Calu3 (cell line): Measurements from ENCODE around the gene TNNI2. TPM values are rescaled to one million over a fixed set of nuclear protein-coding genes. Genes with fewer than 3 reads are reported as not detected.

Source experiments
- BruUV-seq: library from RNA; stranded (reverse); fragments of 400-500 nt; replicated peaks from 2 replicates; lab custom pipeline; 2021; lab: Mats Ljungman, UMichigan
- CTCF ChIA-PET: fragments of 300-600 bp; sonication (Branson Sonifier 250); formaldehyde crosslinking; loops from one replicate; lab custom pipeline; 2022; ENCODE audit warnings: antibody characterized with exemption; lab: Charles Lee
- DNase-seq: peaks from one replicate; pipeline ENCODE4 v3.0.0; 2022
- H3K27ac Mint-ChIP-seq: one replicate; pipeline ENCODE4 v1.8.0; 2022; ENCODE audit warnings: mixed read lengths; ENCODE audit not compliant: unreplicated experiment
- H3K27me3 Mint-ChIP-seq: one replicate; pipeline ENCODE4 v1.8.0; 2022; ENCODE audit warnings: mixed read lengths; ENCODE audit not compliant: unreplicated experiment
- H3K36me3 Mint-ChIP-seq: one replicate; pipeline ENCODE4 v1.8.0; 2022; ENCODE audit warnings: mild to moderate bottlenecking, moderate library complexity, mixed read lengths; ENCODE audit not compliant: insufficient read depth, unreplicated experiment
- H3K4me1 Mint-ChIP-seq: one replicate; pipeline ENCODE4 v1.8.0; 2022; ENCODE audit warnings: mild to moderate bottlenecking, low read depth, mixed read lengths; ENCODE audit not compliant: unreplicated experiment
- H3K4me3 Mint-ChIP-seq: one replicate; pipeline ENCODE4 v1.8.0; 2022; ENCODE audit warnings: mild to moderate bottlenecking, low read depth, moderate library complexity, mixed read lengths; ENCODE audit not compliant: unreplicated experiment
- H3K9me3 Mint-ChIP-seq: one replicate; pipeline ENCODE4 v1.8.0; 2022; ENCODE audit warnings: low read depth, mixed read lengths; ENCODE audit not compliant: unreplicated experiment
- CTCF ChIP-seq: fragments of 200-600 bp; IDR thresholded peaks from one replicate; pipeline ENCODE4 v1.8.0; 2022; ENCODE audit warnings: antibody characterized with exemption; ENCODE audit not compliant: unreplicated experiment
- intact Hi-C: fragments of 100-400 bp; cut with micrococcal nuclease; formaldehyde crosslinking; loops from one replicate; pipeline ENCODE4 v1.10.0; 2022; ENCODE audit not compliant: unreplicated experiment
- total RNA-seq: library from RNA; stranded (reverse); gene quantifications from 2 replicates; pipeline ENCODE4 v1.2.3, GENCODE V29; 2022

Gene TNNI2
- total RNA-seq, 1 experiment from 2014 or later: 1.3 TPM

GRCh38 chr11:1847926-1848639, 9.3 kb downstream of the TNNI2 start:
- intact Hi-C loops: no loop called here
- peaks cover 22% of the 10 kb centered on the region for H3K4me1 Mint-ChIP-seq
- H3K27me3 Mint-ChIP-seq: peaks cover 48% of the 10 kb centered on the region
- no TSS peak for BruUV-seq
- H3K36me3 Mint-ChIP-seq: peaks cover 5% of the 10 kb centered on the region
- H3K9me3 Mint-ChIP-seq: no peaks in the 10 kb centered on the region
- TF ChIP-seq CTCF: no peak
- CTCF ChIA-PET: no interaction called here
- no peak for DNase-seq
- H3K27ac Mint-ChIP-seq: no peak overlapping the region
- H3K4me3 Mint-ChIP-seq: no peak overlapping the region

GRCh38 chr11:1848640-1849430, 10.1 kb downstream of the TNNI2 start:
- CTCF ChIA-PET: no interaction called here
- H3K4me3 Mint-ChIP-seq: no peak overlapping the region
- TF ChIP-seq CTCF: no peak
- peaks cover 46% of the 10 kb centered on the region for H3K27me3 Mint-ChIP-seq
- H3K27ac Mint-ChIP-seq: no peak overlapping the region
- no peak for DNase-seq
- no TSS peak for BruUV-seq
- H3K4me1 Mint-ChIP-seq: peaks cover 15% of the 10 kb centered on the region
- intact Hi-C loops: no loop called here
- no peaks in the 10 kb centered on the region for H3K36me3 Mint-ChIP-seq
- no peaks in the 10 kb centered on the region for H3K9me3 Mint-ChIP-seq

GRCh38 chr11:1851468-1852180, 12.8 kb downstream of the TNNI2 start:
- Mint-ChIP-seq H3K36me3 (no peaks in the 10 kb centered on the region), H3K9me3 (no peaks in the 10 kb centered on the region), H3K27me3 (peaks cover 24% of the 10 kb centered on the region), H3K27ac (no peak overlapping the region), H3K4me3 (no peak overlapping the region), H3K4me1 (no peaks in the 10 kb centered on the region)
- no peak for TF ChIP-seq CTCF
- intact Hi-C loops: no loop called here
- no TSS peak for BruUV-seq
- CTCF ChIA-PET: no interaction called here
- DNase-seq: no peak

GRCh38 chr11:1852271-1852876, 13.6 kb downstream of the TNNI2 start:
- Mint-ChIP-seq H3K27me3 (peaks cover 17% of the 10 kb centered on the region), H3K36me3 (no peaks in the 10 kb centered on the region), H3K9me3 (no peaks in the 10 kb centered on the region), H3K27ac (no peak overlapping the region), H3K4me3 (no peak overlapping the region), H3K4me1 (no peaks in the 10 kb centered on the region)
- CTCF ChIA-PET: no interaction called here
- intact Hi-C loops: no loop called here
- no peak for DNase-seq
- BruUV-seq: no TSS peak
- TF ChIP-seq CTCF: no peak
